ENCODE data around the gene TNFRSF4.

DNA sequence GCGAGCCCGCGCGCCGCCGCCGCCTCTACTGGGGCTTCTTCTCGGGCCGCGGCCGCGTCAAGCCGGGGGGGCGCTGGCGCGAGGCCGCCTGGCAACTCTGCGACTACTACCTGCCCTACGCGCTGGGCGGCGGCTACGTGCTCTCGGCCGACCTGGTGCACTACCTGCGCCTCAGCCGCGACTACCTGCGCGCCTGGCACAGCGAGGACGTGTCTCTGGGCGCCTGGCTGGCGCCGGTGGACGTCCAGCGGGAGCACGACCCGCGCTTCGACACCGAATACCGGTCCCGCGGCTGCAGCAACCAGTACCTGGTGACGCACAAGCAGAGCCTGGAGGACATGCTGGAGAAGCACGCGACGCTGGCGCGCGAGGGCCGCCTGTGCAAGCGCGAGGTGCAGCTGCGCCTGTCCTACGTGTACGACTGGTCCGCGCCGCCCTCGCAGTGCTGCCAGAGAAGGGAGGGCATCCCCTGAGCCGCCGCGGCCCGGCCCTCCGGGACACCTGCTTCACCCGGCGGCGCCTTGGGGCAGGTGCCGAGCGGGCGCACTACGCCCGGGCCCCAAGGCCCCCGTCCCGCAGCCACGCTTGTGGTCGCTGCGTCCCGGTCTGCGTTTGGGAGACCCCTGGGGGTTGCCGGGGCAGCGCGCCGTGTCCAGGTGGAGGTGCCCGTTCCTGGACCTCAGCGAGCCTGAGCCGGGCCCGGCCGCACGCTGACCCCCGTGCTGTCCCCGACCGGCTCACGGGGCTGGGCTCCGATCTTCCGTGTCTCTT, 19.0 kb upstream of the TNFRSF4 start:
- TF ChIP-seq, protein P1, sequence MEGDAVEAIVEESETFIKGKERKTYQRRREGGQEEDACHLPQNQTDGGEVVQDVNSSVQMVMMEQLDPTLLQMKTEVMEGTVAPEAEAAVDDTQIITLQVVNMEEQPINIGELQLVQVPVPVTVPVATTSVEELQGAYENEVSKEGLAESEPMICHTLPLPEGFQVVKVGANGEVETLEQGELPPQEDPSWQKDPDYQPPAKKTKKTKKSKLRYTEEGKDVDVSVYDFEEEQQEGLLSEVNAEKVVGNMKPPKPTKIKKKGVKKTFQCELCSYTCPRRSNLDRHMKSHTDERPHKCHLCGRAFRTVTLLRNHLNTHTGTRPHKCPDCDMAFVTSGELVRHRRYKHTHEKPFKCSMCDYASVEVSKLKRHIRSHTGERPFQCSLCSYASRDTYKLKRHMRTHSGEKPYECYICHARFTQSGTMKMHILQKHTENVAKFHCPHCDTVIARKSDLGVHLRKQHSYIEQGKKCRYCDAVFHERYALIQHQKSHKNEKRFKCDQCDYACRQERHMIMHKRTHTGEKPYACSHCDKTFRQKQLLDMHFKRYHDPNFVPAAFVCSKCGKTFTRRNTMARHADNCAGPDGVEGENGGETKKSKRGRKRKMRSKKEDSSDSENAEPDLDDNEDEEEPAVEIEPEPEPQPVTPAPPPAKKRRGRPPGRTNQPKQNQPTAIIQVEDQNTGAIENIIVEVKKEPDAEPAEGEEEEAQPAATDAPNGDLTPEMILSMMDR (IDR thresholded peaks at IDR 0.05) = no peak
- no peak for TF ChIP-seq POLR2A (IDR thresholded peaks at IDR 0.05)

Measured in sigmoid colon (tissue), 3 donors.